HUES6 (cell line): ENCODE measurements around the gene SCOC.

Experiments
- H3K27ac ChIP-seq: 2 replicates; pipeline ENCODE4 v1.7.0; 2013; ENCODE audit warnings: low read depth, mild to moderate bottlenecking, low read length, inconsistent platforms
- H3K27me3 ChIP-seq: 2 replicates; pipeline ENCODE4 v1.6.1; 2013; ENCODE audit warnings: low read length; ENCODE audit not compliant: control insufficient read depth, insufficient read depth
- H3K36me3 ChIP-seq: 2 replicates; pipeline ENCODE4 v1.6.1; 2013; ENCODE audit warnings: low read length; ENCODE audit not compliant: control insufficient read depth, insufficient read depth
- H3K4me1 ChIP-seq: 2 replicates; pipeline ENCODE4 v1.6.1; 2013; ENCODE audit warnings: low read length; ENCODE audit not compliant: control insufficient read depth, insufficient read depth
- H3K4me3 ChIP-seq: 2 replicates; pipeline ENCODE4 v1.5.1; 2013; ENCODE audit warnings: low read depth, low read length
- H3K9ac ChIP-seq: one replicate; pipeline ENCODE4 v1.6.1; 2013; ENCODE audit warnings: mild to moderate bottlenecking, low read length
- H3K9me3 ChIP-seq: 2 replicates; pipeline ENCODE4 v1.6.1; 2013; ENCODE audit warnings: low read depth, low read length; ENCODE audit not compliant: control insufficient read depth, insufficient read depth

SCOC gene

DNA sequence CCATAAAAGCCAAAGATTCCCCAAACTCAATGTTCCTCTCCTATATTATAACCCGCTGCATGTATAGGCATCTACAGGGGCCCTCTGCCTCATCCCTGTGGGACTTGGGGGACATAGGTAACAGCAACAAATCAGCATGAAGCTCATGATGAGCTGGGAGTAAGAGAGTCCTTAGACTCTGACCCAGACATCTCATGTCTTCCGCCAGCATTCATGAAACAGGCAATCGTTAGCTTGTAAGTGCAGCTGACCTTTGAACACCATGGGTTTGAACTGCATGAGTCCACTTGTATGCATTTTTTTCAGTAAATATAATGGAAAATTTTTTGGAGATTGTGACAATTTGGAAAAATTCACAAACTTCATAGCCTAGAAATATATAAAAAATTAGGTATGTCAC is 10.4 kb upstream of the SCOC start:
- Histone ChIP-seq H3K9me3 (no peaks in the 10 kb centered on the region), H3K27me3 (0 out of 2 replicates have a peak, but pooled peaks cover 2% of the 10 kb centered on the region), H3K4me1 (no peaks in the 10 kb centered on the region), H3K4me3 (no peak overlapping the region), H3K9ac (no peak overlapping the region), H3K36me3 (no peaks in the 10 kb centered on the region), H3K27ac (no peak overlapping the region)

DNA sequence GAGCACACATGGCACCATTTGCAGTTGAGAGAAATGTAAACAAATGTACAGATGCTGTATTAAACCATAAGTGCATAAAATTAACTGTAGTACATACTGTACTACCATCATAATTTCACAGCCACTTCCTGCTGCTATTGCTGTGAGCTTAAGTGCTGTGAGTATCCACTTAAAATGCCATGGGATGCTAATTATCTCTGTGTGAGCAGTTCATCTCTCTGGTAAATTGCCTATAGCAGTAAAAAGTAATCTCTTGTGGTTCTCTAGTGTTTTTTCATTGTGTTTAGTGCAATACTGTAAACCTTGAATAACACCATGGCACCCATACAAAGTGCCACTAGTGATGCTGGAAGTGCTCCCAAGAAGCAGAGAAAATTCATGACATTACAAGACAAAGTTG is 9.9 kb upstream of the SCOC start:
- Histone ChIP-seq H3K4me1 (no peaks in the 10 kb centered on the region), H3K4me3 (no peak overlapping the region), H3K36me3 (no peaks in the 10 kb centered on the region), H3K27me3 (0 out of 2 replicates have a peak, but pooled peaks cover 2% of the 10 kb centered on the region), H3K9ac (no peak overlapping the region), H3K9me3 (no peaks in the 10 kb centered on the region), H3K27ac (no peak overlapping the region)

GRCh38 chr4:140367738-140368137 is 5.7 kb upstream of the SCOC start:
- Histone ChIP-seq H3K27ac (no peak overlapping the region), H3K9me3 (no peaks in the 10 kb centered on the region), H3K36me3 (no peaks in the 10 kb centered on the region), H3K27me3 (0 out of 2 replicates have a peak, but pooled peaks cover 2% of the 10 kb centered on the region), H3K4me1 (no peaks in the 10 kb centered on the region), H3K4me3 (no peak overlapping the region), H3K9ac (no peak overlapping the region)

- no peak overlapping the region for H3K4me3 ChIP-seq
- H3K36me3 ChIP-seq: no peaks in the 10 kb centered on the region
- H3K27me3 ChIP-seq: 0 out of 2 replicates have a peak, but pooled peaks cover 2% of the 10 kb centered on the region
- no peak overlapping the region for H3K27ac ChIP-seq
- no peak overlapping the region for H3K9ac ChIP-seq
- H3K4me1 ChIP-seq: no peaks in the 10 kb centered on the region
- H3K9me3 ChIP-seq: no peaks in the 10 kb centered on the region
These were observed 4.8 kb upstream of the SCOC start for GRCh38 chr4:140368686-140369085.

DNA sequence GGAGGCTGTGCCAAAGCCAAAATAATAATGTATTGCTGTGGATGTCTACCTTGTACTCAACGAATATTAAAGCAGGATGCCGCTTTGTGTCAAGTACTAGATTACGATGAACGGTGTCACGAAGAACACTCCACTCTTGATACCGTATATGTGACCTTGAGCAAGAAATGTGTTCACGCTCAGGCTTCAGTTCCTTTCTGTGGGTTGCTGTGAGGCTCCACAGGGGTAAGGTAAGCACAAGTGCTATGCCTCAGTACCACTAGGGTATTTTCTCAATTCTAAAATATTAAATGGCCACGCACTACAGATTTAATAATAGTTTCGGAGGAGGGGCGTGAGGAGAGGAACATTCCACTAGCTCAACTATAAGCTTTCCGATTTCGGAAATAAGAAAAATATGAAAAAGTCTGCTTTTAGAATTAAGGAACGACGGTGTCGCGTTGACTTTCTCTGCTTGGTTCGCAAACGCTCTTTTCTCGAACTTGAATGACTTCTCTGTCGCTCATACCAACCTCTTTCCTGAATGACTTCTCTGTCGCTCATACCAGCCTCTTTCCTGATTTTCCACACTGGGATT is 607 bp upstream of the SCOC start:
- Histone ChIP-seq H3K9me3 (no peaks in the 10 kb centered on the region), H3K4me3 (peak overlapping the region; percentile 73), H3K27me3 (no peaks in the 10 kb centered on the region), H3K4me1 (peaks cover 6% of the 10 kb centered on the region), H3K9ac (peak overlapping the region; percentile 74), H3K27ac (no peak overlapping the region), H3K36me3 (no peaks in the 10 kb centered on the region)

DNA sequence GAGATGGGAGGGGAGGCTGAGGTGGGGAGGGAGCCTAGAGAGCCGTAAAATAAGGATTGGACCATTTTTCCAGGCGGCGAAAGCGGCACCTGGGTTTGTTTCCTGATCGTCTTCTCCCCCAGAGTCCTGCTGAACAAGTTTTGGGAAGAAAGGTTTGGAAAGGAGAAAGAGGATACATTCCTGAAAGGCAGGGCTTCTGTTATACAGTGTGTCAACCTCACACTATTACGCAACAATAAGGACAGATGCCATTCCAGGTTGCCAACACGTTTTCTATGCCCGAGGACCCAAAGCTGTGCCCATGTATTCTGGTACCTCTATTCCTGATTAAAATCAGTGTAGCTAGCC is 658 bp downstream of the SCOC start:
- Histone ChIP-seq H3K27ac (peak overlapping the region; percentile 48; the same call in 1 of the 2 replicates), H3K36me3 (no peaks in the 10 kb centered on the region; the same call in 1 of the 2 replicates), H3K9me3 (no peaks in the 10 kb centered on the region), H3K27me3 (no peaks in the 10 kb centered on the region), H3K4me3 (peak overlapping the region; percentile 88), H3K4me1 (peaks cover 6% of the 10 kb centered on the region), H3K9ac (peak overlapping the region; percentile 76)

DNA sequence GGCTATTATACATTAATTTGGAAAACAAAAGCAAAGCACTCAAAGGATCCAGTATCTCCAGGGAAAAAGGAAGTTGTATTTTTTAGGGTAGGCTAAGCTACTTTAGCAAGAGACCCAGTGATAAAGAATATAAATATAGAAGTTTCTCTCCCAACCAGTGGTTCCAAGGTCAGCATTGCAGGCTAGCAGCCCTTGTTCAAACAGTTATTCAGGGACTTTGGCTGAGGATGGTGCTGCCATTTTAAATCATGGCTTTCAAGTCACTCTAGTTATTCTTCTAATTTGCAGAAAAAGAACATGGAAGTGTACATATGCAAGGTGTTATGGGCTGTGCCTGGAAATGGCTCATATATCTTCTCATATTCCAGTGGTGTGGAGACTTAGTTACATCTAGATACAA is 9.3 kb downstream of the SCOC start:
- Histone ChIP-seq H3K4me3 (no peak overlapping the region), H3K27me3 (no peaks in the 10 kb centered on the region), H3K9ac (no peak overlapping the region), H3K36me3 (peaks cover 7% of the 10 kb centered on the region; the same call in 1 of the 2 replicates), H3K27ac (no peak overlapping the region), H3K9me3 (no peaks in the 10 kb centered on the region), H3K4me1 (no peaks in the 10 kb centered on the region)

GRCh38 chr4:140388015-140388414 is 14.6 kb downstream of the SCOC start:
- H3K4me1 ChIP-seq: no peaks in the 10 kb centered on the region
- no peaks in the 10 kb centered on the region for H3K9me3 ChIP-seq
- H3K36me3 ChIP-seq: no peaks in the 10 kb centered on the region
- H3K4me3 ChIP-seq: no peak overlapping the region
- H3K27ac ChIP-seq: no peak overlapping the region
- no peaks in the 10 kb centered on the region for H3K27me3 ChIP-seq
- no peak overlapping the region for H3K9ac ChIP-seq

DNA sequence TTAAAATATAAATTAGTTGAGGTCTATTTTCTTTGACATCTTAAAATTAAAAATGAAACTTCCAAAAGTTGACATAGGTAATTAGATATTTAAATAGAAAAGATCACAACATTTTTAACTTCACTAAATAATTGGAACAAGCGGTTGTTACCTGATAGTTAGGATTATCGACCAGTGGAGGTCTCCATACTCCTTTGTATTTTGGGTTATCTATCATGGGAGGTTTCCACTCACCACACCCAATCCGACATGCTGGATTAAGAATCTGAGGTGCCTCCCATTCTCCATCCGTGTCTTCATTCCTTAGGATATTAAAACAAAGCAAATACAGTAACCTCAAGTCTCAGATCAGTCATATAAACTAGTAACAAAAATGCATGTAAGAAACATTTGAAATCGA is 22.2 kb downstream of the SCOC start:
- Histone ChIP-seq H3K27ac (no peak overlapping the region), H3K4me1 (no peaks in the 10 kb centered on the region), H3K9me3 (no peaks in the 10 kb centered on the region), H3K9ac (no peak overlapping the region), H3K4me3 (no peak overlapping the region), H3K36me3 (no peaks in the 10 kb centered on the region), H3K27me3 (no peaks in the 10 kb centered on the region)

GRCh38 chr4:140400111-140400510 is 26.7 kb downstream of the SCOC start:
- H3K9me3 ChIP-seq: no peaks in the 10 kb centered on the region
- H3K27me3 ChIP-seq: no peaks in the 10 kb centered on the region
- no peak overlapping the region for H3K27ac ChIP-seq
- no peaks in the 10 kb centered on the region for H3K36me3 ChIP-seq
- H3K9ac ChIP-seq: no peak overlapping the region
- no peak overlapping the region for H3K4me3 ChIP-seq
- no peaks in the 10 kb centered on the region for H3K4me1 ChIP-seq

DNA sequence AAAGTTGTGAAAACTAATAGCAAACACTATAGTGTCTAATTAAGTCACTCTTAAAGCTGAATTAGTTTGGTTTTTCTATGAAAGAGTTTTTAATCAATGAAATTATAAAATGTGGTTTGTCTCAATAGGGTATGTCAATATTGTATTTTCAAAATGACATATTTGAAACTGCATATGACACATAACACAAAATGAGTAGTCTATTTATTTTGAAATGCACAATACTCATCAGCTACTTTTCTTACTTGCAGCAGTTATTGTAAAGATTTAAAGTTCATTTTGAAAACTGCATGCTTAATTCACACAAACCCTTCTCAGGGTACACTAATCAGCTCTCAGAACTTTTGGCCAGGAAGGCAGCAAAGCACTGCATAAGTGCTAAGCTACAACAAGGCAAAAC is 32.8 kb downstream of the SCOC start:
- Histone ChIP-seq H3K9ac (no peak overlapping the region), H3K4me3 (no peak overlapping the region), H3K27me3 (no peaks in the 10 kb centered on the region), H3K27ac (no peak overlapping the region), H3K9me3 (no peaks in the 10 kb centered on the region), H3K36me3 (no peaks in the 10 kb centered on the region), H3K4me1 (no peaks in the 10 kb centered on the region)

- no peak overlapping the region for H3K27ac ChIP-seq
- H3K4me3 ChIP-seq: no peak overlapping the region
- H3K9ac ChIP-seq: no peak overlapping the region
- H3K27me3 ChIP-seq: no peaks in the 10 kb centered on the region
- no peaks in the 10 kb centered on the region for H3K4me1 ChIP-seq
- H3K9me3 ChIP-seq: no peaks in the 10 kb centered on the region
- no peaks in the 10 kb centered on the region for H3K36me3 ChIP-seq
These were observed 35.5 kb downstream of the SCOC start for GRCh38 chr4:140408974-140409373.
